T-helper 9 cell (primary cell): ENCODE measurements around the gene IQCK.

Source experiments
- DNase-seq: peaks from one replicate; pipeline ENCODE4 v3.0.0-alpha.2; 2020

Gene IQCK

DNA sequence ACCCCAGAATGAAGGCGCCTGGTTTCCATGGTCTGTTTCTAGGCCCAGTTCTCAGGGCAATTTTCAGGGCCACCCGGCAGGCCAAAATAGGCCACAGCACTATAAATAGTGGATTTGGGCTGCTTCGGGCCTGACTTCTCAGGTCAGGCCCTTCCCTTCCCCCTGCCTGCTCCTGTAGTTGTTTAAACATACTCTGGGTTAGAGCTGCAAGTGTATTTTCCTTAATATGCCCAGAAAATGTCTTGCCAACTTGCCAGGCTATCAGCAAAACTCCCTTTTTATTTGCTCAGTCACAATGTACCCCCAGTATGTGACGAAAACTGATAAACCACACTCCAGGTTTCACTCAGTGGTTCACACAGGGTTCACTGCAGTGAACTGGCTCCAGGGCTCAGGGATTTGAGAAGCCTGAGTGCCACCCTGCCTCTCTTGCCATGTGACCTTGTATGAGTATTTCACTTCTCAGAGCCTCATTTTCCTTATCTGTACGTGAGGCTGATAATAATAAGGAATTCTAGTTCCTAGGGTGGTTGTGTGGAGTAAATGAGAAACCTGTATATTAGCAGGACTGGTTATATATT lies 90.1 kb downstream of the IQCK start:
- DNase-seq = no peak

DNA sequence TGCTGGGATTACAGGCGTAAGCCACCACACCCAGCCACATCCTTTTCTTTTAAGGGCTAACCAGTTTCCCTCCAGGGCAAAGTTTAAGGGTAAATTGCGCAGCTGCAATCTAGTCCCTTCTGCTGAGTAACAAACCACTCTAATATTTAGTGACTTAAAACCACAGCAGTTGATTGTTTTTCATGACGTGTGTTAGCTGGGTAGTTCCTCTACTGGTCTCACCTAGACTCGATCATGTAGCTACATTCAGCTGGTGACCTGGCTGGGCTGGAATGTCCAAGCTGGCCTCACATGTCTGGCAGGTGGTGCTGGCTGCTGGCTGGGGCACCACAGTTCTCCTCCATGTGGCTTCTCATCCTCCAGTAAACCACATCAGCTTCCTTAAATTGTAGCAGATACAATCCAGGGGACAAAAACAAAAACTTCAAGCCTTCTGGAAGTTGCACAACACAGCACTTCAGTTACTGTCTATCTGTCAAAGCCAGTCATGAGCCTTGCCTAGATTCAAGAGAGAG lies 91.1 kb downstream of the IQCK start:
- DNase-seq = no peak

- no peak for DNase-seq
These were observed 91.6 kb downstream of the IQCK start for GRCh38 chr16:19809693-19810092.

- DNase-seq = no peak
These were observed 93.0 kb downstream of the IQCK start for GRCh38 chr16:19810817-19811731.

GRCh38 chr16:19812986-19813385 lies 94.9 kb downstream of the IQCK start:
- DNase-seq = no peak

- no peak for DNase-seq
These were observed 97.3 kb downstream of the IQCK start for GRCh38 chr16:19815418-19815817.

DNA sequence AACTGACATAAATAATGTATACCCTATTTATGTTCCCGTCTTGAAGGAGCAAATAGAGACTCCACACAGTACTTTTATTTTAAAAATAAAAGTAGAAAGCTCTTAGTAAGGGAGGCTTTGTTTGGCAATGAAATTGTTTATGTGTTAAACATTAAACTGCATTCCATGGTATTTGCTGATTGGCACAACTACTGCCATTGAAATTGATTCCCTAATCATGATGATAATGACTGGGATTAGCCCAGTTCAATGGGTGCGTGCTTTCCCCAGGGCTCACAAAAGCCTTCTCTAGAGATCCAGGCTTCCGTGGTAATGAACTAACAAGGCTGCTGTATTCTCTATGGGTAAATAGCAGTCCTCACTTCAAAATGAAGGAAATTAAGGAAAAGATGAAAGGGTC lies 99.1 kb downstream of the IQCK start:
- no peak for DNase-seq

DNA sequence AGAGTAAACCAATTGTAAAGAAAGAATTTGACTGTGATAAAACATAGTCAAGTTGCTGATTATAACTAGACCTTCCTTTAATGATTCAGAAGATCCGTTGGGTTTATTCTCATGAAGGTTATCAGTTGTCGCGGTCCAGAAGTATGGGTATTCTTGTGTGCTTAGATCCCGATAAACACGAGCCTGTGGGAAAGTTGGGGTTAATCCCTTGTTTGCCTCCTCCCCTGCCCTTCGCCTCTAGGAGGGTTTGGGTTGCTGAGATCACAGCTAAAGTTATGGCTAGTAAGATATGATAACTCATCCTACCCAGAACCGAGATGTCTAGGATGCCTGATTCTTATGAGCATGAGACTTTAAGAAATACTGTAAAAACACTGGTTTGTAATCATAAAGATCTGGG lies 99.8 kb downstream of the IQCK start:
- DNase-seq = no peak

DNA sequence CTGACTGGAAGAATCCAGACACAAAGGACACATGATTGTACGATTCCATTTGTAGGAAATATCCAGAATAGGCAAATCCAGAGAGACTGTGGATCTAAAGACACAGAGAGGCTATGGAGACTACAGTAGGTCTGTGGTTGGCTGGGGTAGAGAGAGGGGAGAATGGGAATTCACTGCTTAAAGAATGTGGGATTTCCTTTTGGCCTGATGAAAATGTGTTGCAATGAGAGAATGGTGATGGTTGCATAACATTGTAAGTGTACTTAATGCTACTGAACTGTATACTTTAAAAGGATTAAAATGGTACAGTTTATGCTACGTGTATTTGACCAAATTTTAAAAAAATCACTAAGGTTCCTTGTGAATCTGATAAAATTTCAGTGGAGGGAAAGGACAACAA lies 104.5 kb downstream of the IQCK start:
- no peak for DNase-seq

GRCh38 chr16:19823322-19823721 lies 105.3 kb downstream of the IQCK start:
- DNase-seq = no peak

DNA sequence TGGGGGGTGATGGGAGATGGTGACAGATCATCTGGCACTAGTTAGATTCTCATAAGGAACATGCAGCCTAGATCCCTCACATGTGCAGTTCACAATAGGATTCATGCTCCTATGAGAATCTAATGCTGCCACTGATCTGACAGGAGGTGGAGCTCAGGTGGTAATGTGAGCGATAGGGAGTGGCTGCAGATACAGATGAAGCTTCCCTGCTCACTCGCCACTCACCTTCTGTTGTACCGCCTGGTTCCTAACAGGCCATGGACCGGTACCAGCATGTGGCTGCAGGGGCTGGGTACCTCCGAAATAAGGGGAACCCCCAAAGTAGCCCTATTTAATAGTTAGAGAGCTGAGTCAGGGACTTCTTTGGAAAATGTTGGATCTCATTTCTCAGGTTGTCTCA lies 106.1 kb downstream of the IQCK start:
- no peak for DNase-seq

DNA sequence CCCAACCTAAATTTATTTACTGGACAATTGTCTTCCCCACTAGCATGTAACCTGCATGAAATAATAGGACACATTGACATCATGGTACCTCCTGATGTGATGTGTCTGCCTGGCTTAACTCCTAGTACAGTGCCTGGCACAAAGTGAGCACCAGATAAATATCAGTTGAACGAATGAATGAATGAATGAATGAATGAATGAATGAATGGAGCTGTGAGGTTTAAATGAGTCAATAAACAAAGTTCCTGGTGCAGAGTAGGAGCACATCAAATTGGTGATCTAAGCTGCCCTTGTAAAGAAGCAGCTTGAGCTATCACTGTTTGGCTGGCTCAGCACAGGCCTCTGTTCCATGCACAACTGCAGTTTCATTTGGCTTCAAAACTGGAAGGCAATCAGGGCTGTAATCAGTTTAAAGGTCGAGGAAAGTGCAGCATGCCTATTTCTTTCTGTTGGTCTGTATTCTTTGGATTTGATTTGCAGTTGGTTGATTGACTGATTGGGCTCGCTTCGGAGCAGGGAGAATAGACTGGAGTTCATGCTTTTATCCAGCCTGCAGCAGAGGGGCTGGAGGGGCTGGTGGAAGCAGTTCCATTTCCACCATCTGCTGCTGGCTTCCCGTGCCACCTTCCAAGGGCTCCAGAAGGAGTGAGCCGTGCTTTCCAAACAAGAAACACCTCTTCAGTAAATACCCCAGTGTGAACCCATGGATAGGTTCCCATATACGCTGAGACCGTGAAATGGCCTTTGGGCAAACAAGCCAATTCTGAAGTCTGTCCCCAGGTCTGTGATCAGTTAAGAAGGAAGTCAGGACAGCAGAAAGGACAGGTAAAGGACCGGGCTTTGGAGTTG lies 112.0 kb downstream of the IQCK start:
- DNase-seq = no peak

- DNase-seq = no peak
These were observed 113.0 kb downstream of the IQCK start for GRCh38 chr16:19830902-19831560.

DNA sequence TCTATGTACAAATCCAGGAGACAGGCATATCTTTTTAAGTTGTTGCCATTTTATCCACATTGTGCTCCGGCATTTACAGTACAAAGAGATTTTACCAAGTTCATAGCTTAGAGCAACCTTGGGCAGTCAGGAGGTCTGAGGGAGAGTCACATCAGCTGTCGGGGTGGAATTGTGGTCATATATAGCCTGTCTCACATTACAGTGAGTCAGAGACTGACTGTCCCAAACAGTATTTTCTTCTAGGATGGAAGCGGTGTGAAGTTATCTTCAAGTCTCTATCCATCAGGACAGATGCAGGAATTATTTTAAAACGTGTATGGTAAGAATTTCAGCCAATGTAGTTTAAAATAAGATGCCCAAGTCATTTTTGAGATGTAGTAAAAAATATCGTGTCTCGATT lies 113.6 kb downstream of the IQCK start:
- no peak for DNase-seq

DNA sequence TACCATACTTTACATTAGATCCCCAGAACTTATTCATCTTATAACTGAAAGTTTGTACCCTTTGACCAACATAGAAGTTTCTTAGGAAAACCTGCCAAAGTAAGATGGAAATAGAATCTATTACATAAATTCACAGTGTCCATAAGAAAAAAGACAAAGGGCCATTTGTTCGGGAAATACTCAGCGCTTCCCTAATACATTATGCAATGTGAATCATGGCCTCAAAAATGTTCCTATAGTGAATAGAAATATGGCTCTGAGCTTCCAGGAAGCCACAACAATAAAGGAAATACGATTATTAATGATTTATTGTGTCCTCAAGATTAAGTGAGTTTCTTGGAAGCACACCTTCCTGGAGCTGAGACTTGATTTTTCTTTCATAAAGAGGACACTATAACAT lies 115.1 kb downstream of the IQCK start:
- no peak for DNase-seq

GRCh38 chr16:19833581-19833980 lies 115.5 kb downstream of the IQCK start:
- DNase-seq = no peak

- DNase-seq = no peak
These were observed 117.1 kb downstream of the IQCK start for GRCh38 chr16:19835196-19835595.

GRCh38 chr16:19835968-19836421 lies 117.9 kb downstream of the IQCK start:
- DNase-seq = no peak

GRCh38 chr16:19837331-19837980 lies 119.4 kb downstream of the IQCK start:
- no peak for DNase-seq

DNA sequence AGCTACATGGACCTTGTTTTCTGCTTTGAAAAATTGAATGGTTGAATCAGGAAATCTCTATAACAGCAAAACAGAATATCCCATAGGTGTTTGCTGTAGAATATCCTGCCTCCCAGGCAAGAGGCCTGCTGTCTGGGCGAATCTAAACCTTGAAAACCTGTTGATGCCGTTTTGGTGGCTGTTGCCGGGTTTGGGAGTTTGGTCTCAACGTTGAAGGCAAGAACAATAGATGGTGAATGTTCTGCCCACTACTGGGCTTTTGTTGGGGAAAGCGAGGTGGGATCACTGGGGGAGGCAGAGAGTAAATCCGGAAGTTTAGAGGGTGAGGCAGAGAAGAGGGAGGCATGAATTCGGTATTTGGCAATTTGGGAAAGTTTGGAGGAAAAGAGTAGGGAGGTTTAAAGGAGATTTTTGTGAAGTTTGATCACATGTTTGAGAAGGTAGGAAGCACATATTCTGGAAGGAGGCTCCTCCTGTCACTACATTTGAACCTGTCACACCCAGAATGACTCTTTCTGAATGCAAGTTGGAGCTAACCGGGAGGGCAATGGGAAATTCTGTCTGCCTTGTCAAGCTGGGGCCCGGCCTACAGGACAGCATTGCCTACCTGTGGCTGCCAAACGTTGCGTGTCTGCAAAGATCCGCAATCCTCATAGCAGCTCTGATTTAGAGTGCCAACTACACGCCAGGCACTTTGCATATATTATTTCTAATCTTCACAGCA lies 120.1 kb downstream of the IQCK start:
- DNase-seq = no peak

- no peak for DNase-seq
These were observed 122.5 kb downstream of the IQCK start for GRCh38 chr16:19840524-19841110.
